Keratinocyte (primary cell): Measurements from ENCODE around the gene MATN4. TPM values are rescaled to one million over a fixed set of nuclear protein-coding genes. Genes with fewer than 3 reads are reported as not detected.

Experiments
- DNase-seq: peaks from one replicate; pipeline ENCODE4 v3.0.0-alpha.2; 2011; ENCODE audit warnings: low read depth, missing footprints, low spot score
- FAIRE-seq: peaks from 2 replicates; lab custom pipeline; 2011; peaks lifted over from hg19 to GRCh38; lab: Jason Lieb, UNC
- H2AFZ ChIP-seq: 2 replicates; pipeline ENCODE4 v1.6.0; 2012; ENCODE audit warnings: low read length, control low read depth, inconsistent platforms; ENCODE audit not compliant: control insufficient read depth
- H3K27ac ChIP-seq: 2 replicates; pipeline ENCODE4 v1.5.1; 2011; ENCODE audit warnings: low read length; ENCODE audit not compliant: control insufficient read depth, insufficient read depth
- H3K27me3 ChIP-seq: 3 replicates; pipeline ENCODE4 v1.6.0; 2011; ENCODE audit warnings: low read length; ENCODE audit not compliant: control insufficient read depth, insufficient read depth; ENCODE audit errors: extremely low read depth
- H3K36me3 ChIP-seq, 2 experiments: 2 replicates in 1 of 2; 3 replicates in 1 of 2; pipeline ENCODE4 v1.5.1; 2011; ENCODE audit warnings: low read length in 2 of 2, mild to moderate bottlenecking in 1 of 2; ENCODE audit not compliant: control insufficient read depth in 2 of 2, insufficient read depth in 2 of 2; ENCODE audit errors: extremely low read depth in 1 of 2
- H3K4me1 ChIP-seq: 3 replicates; pipeline ENCODE4 v1.5.1; 2011; ENCODE audit warnings: low read length; ENCODE audit not compliant: control insufficient read depth, insufficient read depth; ENCODE audit errors: extremely low read depth
- H3K4me2 ChIP-seq: 3 replicates; pipeline ENCODE4 v1.6.0; 2011; ENCODE audit warnings: low read depth, low read length; ENCODE audit not compliant: control insufficient read depth, insufficient read depth; ENCODE audit errors: extremely low read depth
- H3K4me3 ChIP-seq, 3 experiments: fragments of 200-600 bp in 1 of 3; sonication (generic) in 1 of 3; 2 replicates in 2 of 3; 3 replicates in 1 of 3; pipeline ENCODE4 v1.5.1; 2011 to 2016; ENCODE audit warnings: low read length in 3 of 3, mild to moderate bottlenecking in 3 of 3, control low read depth in 2 of 3, inconsistent platforms in 1 of 3, low read depth in 1 of 3, mixed read lengths in 1 of 3, mixed run types in 1 of 3, moderate library complexity in 1 of 3; ENCODE audit not compliant: control insufficient read depth in 2 of 3, insufficient read depth in 2 of 3; ENCODE audit errors: extremely low read depth in 1 of 3
- H3K79me2 ChIP-seq: 2 replicates; pipeline ENCODE4 v1.6.0; 2012; ENCODE audit warnings: low read length; ENCODE audit not compliant: control insufficient read depth, insufficient read depth
- H3K9ac ChIP-seq: 3 replicates; pipeline ENCODE4 v1.6.0; 2011; ENCODE audit warnings: low read length; ENCODE audit not compliant: control insufficient read depth, insufficient read depth; ENCODE audit errors: extremely low read depth
- H3K9me1 ChIP-seq: 3 replicates; pipeline ENCODE4 v1.6.0; 2011; ENCODE audit warnings: low read length; ENCODE audit not compliant: control insufficient read depth, insufficient read depth; ENCODE audit errors: extremely low read depth
- H3K9me3 ChIP-seq: 2 replicates; pipeline ENCODE4 v1.5.1; 2012; ENCODE audit warnings: low read depth, low read length; ENCODE audit not compliant: control insufficient read depth
- H4K20me1 ChIP-seq: 3 replicates; pipeline ENCODE4 v1.6.0; 2011; ENCODE audit warnings: low read length; ENCODE audit not compliant: control insufficient read depth, insufficient read depth; ENCODE audit errors: extremely low read depth
- EZH2 ChIP-seq: IDR thresholded peaks from one replicate; pipeline ENCODE4 v1.6.1; 2012; ENCODE audit warnings: inconsistent platforms, mild to moderate bottlenecking, low read length, moderate library complexity
- dilution Hi-C: fragments of 300-500 bp; cut with MboI; formaldehyde crosslinking; loops from one replicate; pipeline ENCODE4 v1.7.0; 2020; ENCODE audit warnings: low sequenced_read_pairs; ENCODE audit not compliant: extremely low pct_ligation_motif_present
- polyA minus RNA-seq, 3 experiments: library from RNA; depleted of rRNA, polyadenylated mRNA; stranded (reverse); fragments of >200 nt; gene quantifications; 1 replicate in 1 of 3; 2 replicates in 1 of 3; 3 replicates in 1 of 3; pipeline ENCODE4 v1.2.3, GENCODE V29; 2011
- polyA plus RNA-seq, 5 experiments: library from polyadenylated mRNA; depleted of rRNA in 3 of 5; stranded (reverse) in 3 of 5; stranded (forward) in 1 of 5; unstranded in 1 of 5; fragments of >200 nt; gene quantifications; 1 replicate in 1 of 5; 2 replicates in 3 of 5; 3 replicates in 1 of 5; pipeline versions ENCODE4 v1.2.1 to v1.2.3, GENCODE V29; 2011 to 2012; ENCODE audit warnings: missing spikeins in 2 of 5, low read depth in 1 of 5, low replicate concordance in 1 of 5
- TF ChIP-seq, protein P1 (sequence below), 3 experiments: IDR thresholded peaks in 1 of 3; conservative IDR thresholded peaks in 1 of 3; optimal IDR thresholded peaks in 1 of 3; 2 replicates in 2 of 3; 3 replicates in 1 of 3; pipeline versions ENCODE3 to v1.5.1; 2011; ENCODE audit warnings: low read length in 3 of 3, mild to moderate bottlenecking in 3 of 3, moderate library complexity in 2 of 3, control low read depth in 1 of 3, inconsistent platforms in 1 of 3; ENCODE audit not compliant: insufficient read depth in 2 of 3; ENCODE audit errors: extremely low read depth in 1 of 3

The MATN4 gene
- polyA plus RNA-seq (0.08 TPM in 1 of 3 replicates, not detected in the others), polyA minus RNA-seq (not detected in 3 replicates)
- polyA plus RNA-seq (2011; ENCODE audit: low read depth) = 0.12 TPM
- not detected in 2 replicates for polyA plus RNA-seq (2011; cell fraction: cytosol; rRNA removed)
- polyA plus RNA-seq (2011; cell fraction: nucleus; rRNA removed) = 0.05 and 0.16 TPM in 2 replicates
- polyA plus RNA-seq (2012; ENCODE audit: low replicate concordance) = 0.17 TPM in 1 of 2 replicates, not detected in the other
- polyA minus RNA-seq (2011; cell fraction: cytosol; rRNA and poly(A)+ RNA removed) = not detected
- polyA minus RNA-seq (2011; cell fraction: nucleus; rRNA and poly(A)+ RNA removed) = not detected in 2 replicates

GRCh38 chr20:45308117-45308778, at the start of gene MATN4:
Gene MATN4 (minus strand): TSS chr20:45308299. CDS start chr20:45305582, 2,717 bp downstream.
- Histone ChIP-seq H3K4me1 (no peaks in the 10 kb centered on the region), H3K9me3 (no peaks in the 10 kb centered on the region), H3K27ac (no peak within 1 kb of the TSS), H3K4me2 (peak within 1 kb of the TSS; percentile 24), H2AFZ (peak within 1 kb of the TSS; percentile 26), H3K9ac (no peak within 1 kb of the TSS), H4K20me1 (no peaks in the 10 kb centered on the region), H3K79me2 (no peaks in the 10 kb centered on the region), H3K36me3 (no peaks in the 10 kb centered on the region), H3K27me3 (peaks cover 5% of the 10 kb centered on the region), H3K4me3 (no peak within 1 kb of the TSS), H3K9me1 (no peaks in the 10 kb centered on the region)
- peak; percentile 35 for TF ChIP-seq EZH2
- TF ChIP-seq, protein P1, sequence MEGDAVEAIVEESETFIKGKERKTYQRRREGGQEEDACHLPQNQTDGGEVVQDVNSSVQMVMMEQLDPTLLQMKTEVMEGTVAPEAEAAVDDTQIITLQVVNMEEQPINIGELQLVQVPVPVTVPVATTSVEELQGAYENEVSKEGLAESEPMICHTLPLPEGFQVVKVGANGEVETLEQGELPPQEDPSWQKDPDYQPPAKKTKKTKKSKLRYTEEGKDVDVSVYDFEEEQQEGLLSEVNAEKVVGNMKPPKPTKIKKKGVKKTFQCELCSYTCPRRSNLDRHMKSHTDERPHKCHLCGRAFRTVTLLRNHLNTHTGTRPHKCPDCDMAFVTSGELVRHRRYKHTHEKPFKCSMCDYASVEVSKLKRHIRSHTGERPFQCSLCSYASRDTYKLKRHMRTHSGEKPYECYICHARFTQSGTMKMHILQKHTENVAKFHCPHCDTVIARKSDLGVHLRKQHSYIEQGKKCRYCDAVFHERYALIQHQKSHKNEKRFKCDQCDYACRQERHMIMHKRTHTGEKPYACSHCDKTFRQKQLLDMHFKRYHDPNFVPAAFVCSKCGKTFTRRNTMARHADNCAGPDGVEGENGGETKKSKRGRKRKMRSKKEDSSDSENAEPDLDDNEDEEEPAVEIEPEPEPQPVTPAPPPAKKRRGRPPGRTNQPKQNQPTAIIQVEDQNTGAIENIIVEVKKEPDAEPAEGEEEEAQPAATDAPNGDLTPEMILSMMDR (optimal IDR thresholded peaks at IDR 0.05 in 1 of 3, IDR thresholded peaks at IDR 0.05 in 1 of 3, conservative IDR thresholded peaks at IDR 0.05 in 1 of 3; ENCODE audit: extremely low read depth in 1 of 3, insufficient read depth in 2 of 3, low read length in 3 of 3) = peak; percentile 59 to 71 (median 60)
- DNase-seq (no peak), FAIRE-seq (no peak)
- dilution Hi-C loops = no loop called here

DNA sequence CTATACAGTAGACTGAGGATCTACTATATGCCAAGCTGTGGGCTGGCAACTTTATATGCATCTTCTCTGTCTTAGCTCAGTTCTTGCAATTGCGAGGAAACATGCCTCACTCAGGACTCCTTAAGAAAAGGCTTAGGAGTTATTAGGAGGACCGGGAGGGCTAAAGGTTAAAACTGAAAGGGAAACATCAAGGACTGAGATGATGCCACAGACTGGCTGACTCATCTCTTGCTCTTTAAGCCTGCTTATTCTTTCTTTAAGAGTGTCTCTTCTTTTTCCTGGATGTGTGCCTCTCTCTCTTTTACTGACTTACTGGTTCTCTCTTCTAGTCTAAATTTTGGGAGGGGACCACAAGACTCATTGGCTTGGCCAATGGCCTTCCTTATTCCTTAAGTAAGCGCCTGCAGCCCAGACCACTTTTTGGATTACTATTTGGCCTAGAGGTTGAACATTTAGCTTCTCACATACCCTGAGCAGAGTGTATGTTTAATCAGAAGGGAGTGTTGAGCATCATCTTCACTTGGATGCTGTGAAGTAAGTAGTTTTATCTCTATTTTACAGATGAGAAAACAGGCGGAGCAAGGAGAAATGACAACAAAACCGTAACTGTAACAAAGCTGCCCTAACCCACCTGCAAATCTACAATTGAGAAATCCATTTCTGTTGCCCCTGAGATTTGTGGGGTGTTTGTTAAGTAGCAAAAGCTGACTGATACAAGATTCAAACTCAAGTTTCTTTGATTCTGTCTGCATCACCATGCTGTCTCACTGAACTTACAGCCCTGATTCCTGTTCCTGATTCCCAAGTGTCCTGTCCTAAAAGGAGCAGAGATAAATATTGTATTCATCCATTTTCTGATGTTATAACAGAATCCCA, 47.3 kb upstream of the MATN4 start:
- dilution Hi-C loops = no loop called here
- H3K27ac ChIP-seq = no peak overlapping the region
- TF ChIP-seq EZH2 = no peak
- TF ChIP-seq, protein P1 (optimal IDR thresholded peaks at IDR 0.05 in 1 of 3, IDR thresholded peaks at IDR 0.05 in 1 of 3, conservative IDR thresholded peaks at IDR 0.05 in 1 of 3; ENCODE audit: extremely low read depth in 1 of 3, insufficient read depth in 2 of 3, low read length in 3 of 3) = no peak
- no peaks in the 10 kb centered on the region for H3K79me2 ChIP-seq
- no peaks in the 10 kb centered on the region for H3K9me1 ChIP-seq
- DNase-seq (no peak), FAIRE-seq (peak; percentile 44)
- no peaks in the 10 kb centered on the region for H3K36me3 ChIP-seq
- no peak overlapping the region for H3K9ac ChIP-seq
- H3K4me2 ChIP-seq = peak overlapping the region; percentile 72
- H2AFZ ChIP-seq = no peak overlapping the region
- H3K4me3 ChIP-seq = no peak overlapping the region
- H3K27me3 ChIP-seq = no peaks in the 10 kb centered on the region
- peaks cover 47% of the 10 kb centered on the region for H3K4me1 ChIP-seq
- H3K9me3 ChIP-seq = no peaks in the 10 kb centered on the region
- no peaks in the 10 kb centered on the region for H4K20me1 ChIP-seq
